HTERT RPE-1 (cell line): ENCODE results near the gene KSR2.
"Not testable (repeated sequence)": the region's sequence is repeated elsewhere in the genome, so short reads cannot be mapped to it uniquely, and the experiment has no call there.

ENCODE experiments used
- in situ Hi-C: fragments of 300-500 bp; cut with MboI; formaldehyde crosslinking; loops from 4 replicates; pipeline ENCODE4 v1.14.3; 2020; ENCODE audit warnings: low sequenced_read_pairs

KSR2 gene

GRCh38 chr12:117768860-117769259 lies 199.9 kb downstream of the KSR2 start:
- in situ Hi-C loops = no loop called here

GRCh38 chr12:117766008-117766407 lies 202.8 kb downstream of the KSR2 start:
- in situ Hi-C loops = no loop called here

GRCh38 chr12:117762143-117762542 lies 206.6 kb downstream of the KSR2 start:
- in situ Hi-C loops = no loop called here

- in situ Hi-C loops = no loop called here
Measured at GRCh38 chr12:117761528-117762100, 207.2 kb downstream of the KSR2 start.

- in situ Hi-C loops = no loop called here
Measured at GRCh38 chr12:117760990-117761389, 207.8 kb downstream of the KSR2 start.

GRCh38 chr12:117750657-117751056 lies 218.1 kb downstream of the KSR2 start:
- in situ Hi-C loops = no loop called here

- in situ Hi-C loops = no loop called here
Measured at GRCh38 chr12:117749431-117749830, 219.4 kb downstream of the KSR2 start.

- in situ Hi-C loops = not testable (repeated sequence)
Measured at GRCh38 chr12:117746358-117746757, 222.4 kb downstream of the KSR2 start.

- in situ Hi-C loops = no loop called here
Measured at GRCh38 chr12:117744418-117744817, 224.4 kb downstream of the KSR2 start.

GRCh38 chr12:117743761-117744160 lies 225.0 kb downstream of the KSR2 start:
- in situ Hi-C loops = no loop called here

GRCh38 chr12:117742721-117743120 lies 226.1 kb downstream of the KSR2 start:
- in situ Hi-C loops = no loop called here

GRCh38 chr12:117738233-117738632 lies 230.6 kb downstream of the KSR2 start:
- in situ Hi-C loops = no loop called here

- in situ Hi-C loops = no loop called here
Measured at GRCh38 chr12:117733549-117733805, 235.3 kb downstream of the KSR2 start.

GRCh38 chr12:117732761-117733548 lies 235.8 kb downstream of the KSR2 start:
- in situ Hi-C loops = no loop called here

- in situ Hi-C loops = not testable (repeated sequence)
Measured at GRCh38 chr12:117731131-117731530, 237.7 kb downstream of the KSR2 start.

- in situ Hi-C loops = no loop called here
Measured at GRCh38 chr12:117727301-117727700, 241.5 kb downstream of the KSR2 start.

- in situ Hi-C loops = no loop called here
Measured at GRCh38 chr12:117724543-117724942, 244.2 kb downstream of the KSR2 start.

GRCh38 chr12:117718559-117718958 lies 250.2 kb downstream of the KSR2 start:
- in situ Hi-C loops = no loop called here

GRCh38 chr12:117718141-117718540 lies 250.6 kb downstream of the KSR2 start:
- in situ Hi-C loops = no loop called here

- in situ Hi-C loops = no loop called here
Measured at GRCh38 chr12:117714203-117714602, 254.6 kb downstream of the KSR2 start.

GRCh38 chr12:117710121-117710520 lies 258.7 kb downstream of the KSR2 start:
- in situ Hi-C loops = no loop called here

- in situ Hi-C loops = no loop called here
Measured at GRCh38 chr12:117707861-117708260, 260.9 kb downstream of the KSR2 start.

GRCh38 chr12:117703584-117703983 lies 265.2 kb downstream of the KSR2 start:
- in situ Hi-C loops = no loop called here
